NCI-H1092 (cell line): ENCODE data around the gene TOX2.

Experiments used
- DNase-seq: peaks from one replicate; lab custom pipeline; 2025; lab: John Stamatoyannopoulos, UW

The TOX2 gene

GRCh38 chr20:44080064-44080463, 165.4 kb downstream of the TOX2 start:
- DNase-seq, result no peak

DNA sequence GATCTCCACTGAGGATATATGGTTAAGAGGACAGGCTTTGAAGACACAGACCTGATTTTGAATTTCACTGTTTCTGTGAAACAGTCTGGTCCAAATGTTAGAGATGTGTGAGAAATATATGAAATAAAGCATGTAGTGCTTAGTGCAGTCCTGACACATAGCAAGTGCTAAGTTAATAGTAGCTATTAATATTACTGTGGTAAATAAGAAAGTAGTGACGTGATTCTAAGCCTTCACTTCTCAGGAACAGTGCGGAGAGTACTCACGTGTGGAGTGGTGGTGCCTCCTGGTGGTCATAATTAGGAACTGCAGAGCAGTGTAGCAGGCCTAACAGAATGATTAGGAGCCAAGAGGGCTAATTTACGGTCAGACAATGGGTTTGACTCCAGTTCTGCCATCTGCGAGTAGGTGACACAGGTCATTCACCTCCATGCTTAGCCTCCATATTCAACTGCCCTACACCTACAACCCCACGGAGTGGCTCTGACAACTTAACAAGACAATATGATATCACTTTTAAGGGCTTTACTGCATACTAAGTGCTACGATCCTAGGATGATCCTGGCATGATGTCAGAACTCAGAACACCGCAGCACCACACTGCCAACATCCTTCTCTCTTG, 166.1 kb downstream of the TOX2 start:
- peak; percentile 65 for DNase-seq

DNA sequence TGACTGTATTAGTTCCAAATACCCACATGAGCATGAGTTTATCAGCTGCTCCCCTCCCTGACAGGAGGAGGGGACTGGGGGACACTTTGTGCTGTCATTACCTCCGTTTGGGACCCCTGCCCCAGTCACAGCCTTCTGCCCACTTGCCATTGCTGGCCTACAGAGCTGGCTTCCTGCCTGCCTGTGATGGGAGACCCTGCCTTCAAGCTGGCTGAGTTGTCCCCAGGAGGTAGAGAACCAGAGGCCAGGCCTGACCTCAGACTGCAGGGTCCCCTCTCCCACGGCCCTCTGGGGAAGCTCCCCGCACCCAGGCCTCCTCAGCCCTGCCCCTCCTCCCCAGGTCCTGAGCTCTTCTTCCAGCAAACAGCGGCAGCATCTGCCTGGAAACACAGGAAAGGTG, 166.8 kb downstream of the TOX2 start:
- DNase-seq, result no peak

DNA sequence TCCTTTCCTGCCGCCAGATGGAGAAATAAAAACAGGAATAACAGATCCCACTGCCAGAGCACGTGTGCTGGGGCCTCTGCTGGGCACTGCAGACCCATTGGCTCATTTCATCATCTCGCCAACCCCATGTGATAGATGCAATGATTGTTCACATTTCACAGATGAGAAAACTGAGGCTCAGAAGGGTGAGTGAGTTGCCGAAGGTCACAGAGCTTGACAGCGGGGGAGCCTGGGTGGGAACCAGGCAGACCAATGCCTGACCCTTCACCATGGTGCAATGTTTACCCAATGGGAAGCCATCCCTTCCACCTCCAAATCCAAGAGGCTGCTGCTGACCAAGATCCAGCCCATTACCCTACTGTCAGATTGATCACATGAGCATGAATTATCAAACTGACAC, 167.2 kb downstream of the TOX2 start:
- no peak for DNase-seq

GRCh38 chr20:44083220-44083933, 168.7 kb downstream of the TOX2 start:
- DNase-seq, result peak; percentile 23

DNA sequence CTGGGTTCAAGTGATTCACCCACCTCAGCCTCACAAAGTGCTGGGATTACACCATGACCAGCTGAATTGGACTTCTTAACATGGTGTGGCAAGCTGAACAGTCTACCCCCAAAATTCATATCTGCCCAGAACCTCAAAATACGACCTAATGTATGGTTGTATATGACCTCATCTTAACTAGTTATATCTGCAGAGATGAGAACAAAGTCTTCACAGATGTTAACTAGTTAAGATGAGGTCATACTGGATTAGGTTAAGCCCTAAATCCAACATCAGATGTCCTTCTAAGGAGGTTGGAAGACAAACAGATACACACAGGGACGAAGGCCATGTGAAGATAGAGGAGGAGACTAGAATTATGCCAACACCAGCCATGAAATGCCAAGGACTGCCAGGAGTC, 169.8 kb downstream of the TOX2 start:
- DNase-seq, result no peak

DNA sequence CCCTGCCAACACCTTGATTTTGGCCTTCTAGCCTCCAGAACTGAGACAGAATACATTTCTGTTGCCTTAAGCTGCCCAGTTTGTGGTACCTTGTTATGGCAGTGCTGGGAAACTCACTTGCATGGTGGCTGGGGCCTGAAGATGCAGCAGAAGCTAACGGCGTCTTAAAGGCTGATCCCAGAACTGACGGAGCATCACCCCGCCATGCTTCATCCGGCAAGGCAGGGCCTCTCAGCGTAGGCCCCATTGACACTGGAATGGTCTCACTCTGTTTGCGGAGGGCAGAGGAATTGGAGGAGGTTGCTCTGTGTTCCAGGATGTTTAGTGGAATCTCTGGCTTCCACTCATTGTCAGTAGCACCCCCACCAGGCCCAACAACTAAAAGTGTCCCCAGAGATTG, 170.2 kb downstream of the TOX2 start:
- DNase-seq, result no peak

- DNase-seq, result no peak
Observed at GRCh38 chr20:44085616-44086434, 171.2 kb downstream of the TOX2 start.

DNA sequence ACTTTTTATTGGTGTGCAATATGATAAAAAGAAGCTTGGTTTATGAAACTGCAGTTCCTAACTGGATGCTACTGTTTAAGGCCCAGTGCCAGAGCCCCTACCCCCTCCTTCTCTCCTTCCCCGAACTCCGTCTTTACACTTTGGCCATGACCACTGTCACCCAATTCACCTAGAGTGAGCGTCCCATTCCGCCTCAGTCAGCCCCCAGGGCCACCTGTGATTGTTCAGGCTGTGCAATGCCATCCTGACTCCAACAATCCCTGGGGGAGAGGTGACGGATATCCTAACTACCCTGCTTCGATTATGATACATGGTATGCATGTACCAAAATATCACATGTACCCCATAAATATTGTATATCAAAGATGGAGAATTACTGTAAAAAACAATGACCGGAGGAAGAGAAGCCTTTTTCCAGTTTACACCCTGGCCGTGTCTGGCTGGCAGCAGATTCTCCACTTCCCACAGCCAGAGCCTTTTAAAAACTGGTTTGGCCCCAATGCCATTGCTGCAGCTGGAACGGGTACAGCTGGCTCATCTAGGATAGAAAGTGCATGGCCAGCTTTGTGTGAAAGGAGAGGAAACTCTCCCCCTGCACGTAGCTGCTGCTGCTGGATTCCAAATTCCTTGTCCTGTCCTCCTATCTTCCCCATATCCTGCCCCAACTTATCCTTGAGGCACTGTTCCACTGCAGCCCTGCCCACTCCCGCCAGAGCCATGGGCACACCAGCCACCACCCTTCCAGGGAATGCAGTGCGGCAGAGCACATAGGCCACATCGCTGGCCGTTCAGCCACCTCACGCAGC, 172.6 kb downstream of the TOX2 start:
- no peak for DNase-seq

- DNase-seq, result no peak
Observed at GRCh38 chr20:44087857-44088120, 173.1 kb downstream of the TOX2 start.

- no peak for DNase-seq
Observed at GRCh38 chr20:44089987-44090674, 175.5 kb downstream of the TOX2 start.

- no peak for DNase-seq
Observed at GRCh38 chr20:44091026-44091425, 176.4 kb downstream of the TOX2 start.

DNA sequence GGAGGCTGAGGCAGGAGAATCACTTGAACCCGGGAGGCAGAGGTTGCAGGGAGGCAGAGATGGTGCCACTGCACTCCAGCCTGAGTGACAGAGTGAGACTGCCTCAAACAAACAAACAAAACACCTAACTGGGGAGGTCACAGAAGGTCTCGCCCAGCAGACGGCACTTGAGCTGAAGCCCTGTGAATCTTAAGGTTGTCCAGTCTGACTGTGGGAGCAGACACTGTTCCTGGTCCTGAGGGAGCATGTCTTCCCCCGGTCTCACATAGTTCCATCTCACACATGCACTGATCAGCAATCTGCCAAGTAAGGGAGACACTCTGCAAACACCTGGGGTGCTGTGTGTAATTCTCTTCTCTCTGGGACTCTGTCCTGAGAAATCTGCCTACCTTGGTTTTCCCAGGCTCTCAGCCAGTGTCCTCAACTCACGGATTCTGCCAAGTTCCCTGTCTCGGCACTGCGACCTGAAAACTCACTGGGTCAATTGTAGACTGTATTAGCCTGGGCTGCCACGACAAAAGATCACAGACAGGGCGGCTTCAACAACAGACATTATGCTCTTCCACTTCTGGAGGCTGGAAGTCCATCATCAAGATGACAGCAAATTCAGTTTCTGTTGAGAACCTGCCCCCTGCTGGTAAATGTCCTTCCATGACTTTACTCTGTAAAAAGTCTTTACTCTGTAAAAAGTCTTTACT, 178.0 kb downstream of the TOX2 start:
- no peak for DNase-seq

GRCh38 chr20:44093249-44093582, 178.6 kb downstream of the TOX2 start:
- no peak for DNase-seq

DNA sequence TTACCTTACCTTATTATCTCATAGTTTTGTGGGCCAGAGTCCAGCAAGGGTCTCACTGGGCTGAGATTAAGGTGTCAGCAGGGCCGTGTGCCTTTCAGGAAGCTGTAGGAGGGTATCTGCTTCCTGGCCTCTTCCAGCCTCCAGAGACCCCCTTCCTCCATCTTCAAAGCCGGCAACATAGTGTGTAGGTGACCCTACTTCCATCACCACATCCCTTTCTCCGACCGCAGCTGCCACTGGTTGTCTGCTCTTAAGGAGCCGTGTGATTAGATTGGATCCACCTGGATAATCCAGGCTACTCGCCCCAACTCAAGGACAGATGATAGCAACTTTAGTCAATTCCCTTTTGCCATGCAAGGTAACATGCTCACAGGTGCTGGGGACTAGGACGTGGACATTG, 181.2 kb downstream of the TOX2 start:
- DNase-seq, result no peak

GRCh38 chr20:44097521-44098255, 183.0 kb downstream of the TOX2 start:
- DNase-seq, result no peak

DNA sequence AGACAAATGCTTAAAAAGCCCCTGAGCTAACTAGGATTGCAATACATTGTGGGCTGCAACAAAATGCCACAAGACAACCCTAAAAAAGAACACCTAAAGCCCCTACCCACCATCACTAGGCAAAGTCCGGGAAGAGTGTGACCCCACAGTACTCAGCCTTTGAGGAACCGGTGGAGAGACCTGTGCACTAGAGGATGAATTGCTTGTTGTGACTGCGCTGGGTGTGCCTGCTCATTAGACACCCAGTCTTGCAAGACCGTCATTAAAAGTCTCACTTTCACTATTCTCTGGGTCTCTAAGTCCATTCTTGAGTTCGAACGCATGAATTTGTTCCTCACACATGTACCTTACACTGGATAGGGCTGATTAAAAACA, 183.6 kb downstream of the TOX2 start:
- no peak for DNase-seq

DNA sequence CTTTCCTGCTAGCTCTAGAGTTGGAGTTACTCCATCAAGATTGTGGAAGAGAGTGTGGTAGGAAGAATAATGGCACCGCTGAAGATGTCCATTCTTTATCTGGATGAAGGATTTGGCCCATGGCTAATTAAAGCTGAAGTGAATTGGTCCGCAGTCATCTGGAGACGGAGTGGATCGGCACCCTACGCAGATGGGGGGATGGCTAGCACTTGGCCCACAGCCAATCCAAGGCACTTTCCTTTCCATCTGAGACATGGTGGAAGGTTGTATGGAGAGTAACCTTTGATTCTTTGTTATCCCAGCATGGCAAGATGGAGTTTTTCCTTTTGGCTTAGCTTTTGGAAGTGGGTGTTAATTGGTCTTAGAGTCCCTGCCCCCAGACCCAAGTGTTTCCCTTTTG, 184.0 kb downstream of the TOX2 start:
- DNase-seq, result no peak

GRCh38 chr20:44099832-44100231, 185.2 kb downstream of the TOX2 start:
- no peak for DNase-seq

DNA sequence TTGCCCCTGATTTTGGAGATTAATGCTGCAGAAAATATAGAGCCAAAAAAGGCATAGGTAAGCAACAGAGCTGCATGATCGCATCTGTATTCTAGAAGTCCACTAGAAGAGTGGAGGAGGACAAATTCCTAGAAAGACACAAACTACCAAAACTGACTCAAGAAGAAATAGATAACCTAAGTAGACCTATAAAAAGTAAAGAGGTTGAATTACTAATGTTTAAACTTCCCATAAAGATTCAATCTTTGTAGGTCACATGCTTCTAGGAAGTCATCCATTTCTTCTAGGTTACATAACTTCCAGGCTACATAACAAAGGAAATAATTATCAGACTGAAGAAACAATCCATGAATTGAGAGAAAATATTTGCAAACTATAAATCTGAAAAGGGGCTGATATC, 187.9 kb downstream of the TOX2 start:
- no peak for DNase-seq
